GM19328 (cell line): ENCODE data around the gene ZNF385B.

Experiments
- ATAC-seq: cut with Tn5 transposase; IDR thresholded peaks from one replicate; pipeline ENCODE4 v1.9.1; 2021; ENCODE audit warnings: mild to moderate bottlenecking, moderate library complexity; ENCODE audit not compliant: unreplicated experiment

Gene ZNF385B

DNA sequence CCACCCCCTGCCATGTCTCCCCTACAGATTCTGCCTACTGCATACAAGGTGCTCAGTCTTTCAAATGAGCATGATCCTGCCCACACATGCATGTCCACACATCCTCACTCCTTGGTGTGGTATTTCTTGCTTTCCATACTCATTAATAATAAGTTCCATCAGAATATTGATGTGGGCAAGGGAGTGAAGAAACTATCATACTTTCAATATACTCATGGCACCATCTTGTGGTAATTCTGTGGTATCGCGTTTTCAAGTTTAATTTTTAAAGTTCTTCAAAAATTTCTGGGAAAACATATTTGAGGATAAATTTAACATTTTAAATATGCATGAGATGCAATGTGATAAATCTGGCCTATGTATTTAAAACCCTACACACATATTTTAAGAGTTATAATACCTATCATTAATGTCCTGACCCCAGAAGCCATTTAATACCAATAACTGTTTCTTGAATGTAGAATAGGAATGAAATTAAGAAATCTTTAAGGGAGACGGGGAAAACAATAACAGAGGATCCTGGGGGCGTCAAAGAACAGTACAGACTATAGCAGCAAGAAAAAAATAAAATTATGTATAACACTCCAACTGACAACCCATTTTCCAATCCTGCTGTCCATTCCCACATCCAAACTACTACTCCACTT lies 110.1 kb downstream of the ZNF385B start:
- no peak for ATAC-seq

DNA sequence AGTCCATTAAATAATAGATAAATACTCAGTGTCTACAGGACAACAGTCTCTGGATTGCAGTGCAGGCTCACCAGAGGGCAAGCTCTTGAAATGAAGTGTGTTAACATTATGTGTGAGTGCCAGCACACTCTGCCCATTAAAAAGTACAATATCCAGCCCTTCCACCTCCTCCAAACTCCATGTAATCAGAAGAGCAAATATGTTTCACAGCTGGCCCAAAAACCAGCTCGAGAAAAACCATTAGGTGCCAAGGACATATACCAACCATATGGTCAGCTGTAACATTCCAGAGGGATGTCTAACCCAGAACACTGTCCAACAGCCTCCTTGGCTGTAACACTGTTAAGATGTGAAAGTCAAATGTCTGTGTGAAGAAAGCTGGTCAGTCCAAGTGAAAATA lies 112.2 kb downstream of the ZNF385B start:
- ATAC-seq, result no peak

DNA sequence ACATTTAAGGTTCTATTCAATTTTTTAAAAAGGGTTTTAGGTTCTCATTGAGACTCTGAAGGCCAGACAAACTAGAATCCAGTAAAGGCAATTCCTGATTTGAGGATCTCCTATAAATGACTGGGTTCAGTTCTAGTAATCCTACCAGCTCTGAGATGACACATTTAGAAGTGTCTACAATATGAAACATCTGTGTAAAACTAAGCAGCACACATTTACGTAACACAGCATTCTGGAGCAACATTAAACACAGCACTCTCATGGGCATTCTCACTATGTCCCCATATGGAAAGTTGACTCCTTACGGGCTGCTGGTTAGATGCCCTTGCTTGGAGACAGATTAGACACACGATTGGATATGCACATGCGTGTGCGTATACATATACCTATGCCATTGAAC lies 114.4 kb downstream of the ZNF385B start:
- ATAC-seq, result no peak

DNA sequence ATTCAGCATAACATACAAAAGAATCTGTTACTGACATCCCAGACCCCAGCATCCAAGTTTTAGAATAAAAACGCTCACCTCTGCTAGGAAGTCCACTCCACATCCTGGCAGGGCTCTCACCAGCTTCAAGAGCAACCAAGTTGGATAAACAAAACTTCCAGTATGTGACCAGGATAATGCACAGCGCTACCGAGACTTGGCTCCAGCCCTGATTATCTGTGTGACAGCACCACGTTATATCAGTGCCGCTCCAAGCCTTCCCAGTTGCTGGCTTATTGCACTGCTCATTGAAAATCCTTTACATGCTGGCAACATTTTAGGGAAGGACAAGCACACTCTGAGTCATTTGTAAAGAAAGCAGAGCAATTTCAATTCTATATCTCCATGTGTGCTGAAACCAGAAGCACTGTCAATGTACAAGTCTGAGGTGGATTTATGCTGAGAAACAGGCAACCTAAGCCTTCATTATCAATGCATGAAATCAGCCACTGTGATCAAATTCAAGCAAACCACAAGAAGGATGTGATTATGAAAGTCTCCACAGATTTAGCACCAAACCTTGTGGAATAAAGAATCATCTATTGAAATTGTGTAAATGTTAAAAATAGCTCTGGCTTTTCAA lies 115.7 kb downstream of the ZNF385B start:
- no peak for ATAC-seq

DNA sequence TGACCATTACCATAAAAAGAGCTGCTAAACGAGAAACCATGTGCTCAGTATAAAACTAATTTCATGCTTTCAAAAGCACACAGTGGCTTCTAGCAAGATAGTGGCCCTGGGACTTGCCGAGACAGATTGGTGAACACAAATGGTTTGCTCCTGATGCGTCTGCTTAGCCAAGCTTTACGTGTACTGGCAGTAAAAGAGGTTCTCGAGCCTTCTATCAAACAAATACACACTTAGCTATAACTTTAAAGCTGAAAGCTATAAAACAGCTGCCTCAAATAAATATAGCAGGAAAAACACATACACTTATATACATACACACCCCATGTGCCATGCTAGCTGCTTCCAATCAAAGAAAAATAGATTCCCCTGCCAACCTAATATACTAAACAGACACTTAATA lies 117.0 kb downstream of the ZNF385B start:
- ATAC-seq, result no peak

DNA sequence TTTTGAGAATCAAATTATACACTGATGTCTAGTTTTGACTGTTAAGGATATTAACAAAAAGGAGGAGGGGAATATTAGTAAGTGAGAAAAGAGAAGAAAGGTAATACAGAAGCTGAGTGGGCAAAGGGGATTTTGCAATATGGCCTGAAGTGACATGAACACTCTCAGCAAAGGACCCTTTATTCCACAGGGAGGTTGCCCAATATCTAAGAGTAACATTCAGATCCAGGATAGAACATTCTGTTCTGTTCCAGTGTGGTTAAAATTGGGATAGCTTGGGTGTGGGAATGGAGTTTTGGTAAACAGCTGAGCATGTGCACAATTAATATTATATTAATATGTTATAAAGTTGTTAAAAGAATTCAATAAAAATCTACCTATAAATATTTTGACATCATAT lies 120.1 kb downstream of the ZNF385B start:
- ATAC-seq, result no peak

DNA sequence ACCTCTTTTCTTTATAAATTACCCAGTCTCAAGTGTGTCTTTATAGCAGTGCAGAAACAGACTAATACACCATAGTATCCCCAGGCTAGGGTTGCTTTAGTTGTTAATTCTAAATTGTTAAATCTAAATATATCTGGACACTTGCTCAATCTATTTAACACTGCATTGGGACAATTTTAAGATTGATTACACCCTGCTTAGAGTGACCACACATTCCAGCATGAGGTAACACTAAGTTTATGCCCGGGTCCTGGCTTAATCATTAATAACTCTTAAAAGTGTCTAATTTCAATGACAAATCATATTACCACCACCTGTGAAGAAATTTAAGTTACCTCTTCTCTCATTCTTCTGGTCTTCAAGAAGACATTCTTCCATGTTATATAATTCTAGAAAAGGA lies 131.4 kb downstream of the ZNF385B start:
- no peak for ATAC-seq

DNA sequence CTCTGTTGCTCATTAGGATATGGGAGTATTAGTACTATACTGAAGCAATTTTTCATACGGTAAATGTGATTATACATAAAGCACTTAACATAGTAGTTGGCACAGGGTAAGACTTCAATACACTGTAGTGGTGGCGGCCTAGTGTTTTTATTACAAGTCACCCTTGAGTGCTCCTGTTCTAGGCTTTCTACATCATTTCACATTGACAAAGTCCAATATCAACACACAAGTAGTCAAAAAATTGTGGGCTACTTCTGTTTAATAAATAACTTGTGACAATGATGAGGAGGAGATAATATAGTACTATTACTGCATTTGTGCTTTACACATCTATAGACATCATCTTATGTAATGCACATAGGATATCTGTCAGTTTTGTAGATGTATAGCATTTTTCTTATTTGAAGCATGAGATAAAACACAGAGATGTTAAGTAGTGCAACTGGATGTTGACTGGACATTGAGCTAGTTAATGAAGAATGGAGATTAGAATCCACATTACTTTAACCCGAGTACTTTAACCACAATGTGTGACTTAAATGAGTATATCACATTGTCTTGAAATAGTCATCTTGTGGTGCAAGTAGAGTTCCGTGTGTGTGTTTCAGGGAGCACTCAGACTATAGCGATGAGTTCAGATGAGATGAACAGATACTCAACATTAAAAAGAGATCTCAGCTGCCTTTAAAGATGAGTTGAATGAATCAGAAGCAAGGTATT lies 134.8 kb downstream of the ZNF385B start:
- ATAC-seq, result no peak

DNA sequence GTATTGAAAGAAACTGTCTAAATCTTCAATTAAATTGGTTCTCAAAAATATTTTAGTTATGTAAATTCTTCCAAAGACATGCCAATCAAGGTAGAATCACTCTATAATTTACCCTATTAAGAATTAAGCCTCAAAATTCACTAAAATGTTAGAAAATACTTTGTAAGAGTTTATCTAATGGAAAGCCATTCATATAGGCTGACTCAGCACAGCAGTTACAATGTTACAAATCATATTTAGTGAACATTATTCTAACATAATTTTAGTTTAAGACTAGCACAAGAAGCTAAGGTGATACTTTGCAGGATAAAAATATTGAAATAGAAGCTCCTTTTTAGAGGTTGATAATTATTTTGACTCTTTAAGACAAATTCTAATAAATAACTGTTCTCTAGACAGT lies 137.0 kb downstream of the ZNF385B start:
- ATAC-seq, result no peak

DNA sequence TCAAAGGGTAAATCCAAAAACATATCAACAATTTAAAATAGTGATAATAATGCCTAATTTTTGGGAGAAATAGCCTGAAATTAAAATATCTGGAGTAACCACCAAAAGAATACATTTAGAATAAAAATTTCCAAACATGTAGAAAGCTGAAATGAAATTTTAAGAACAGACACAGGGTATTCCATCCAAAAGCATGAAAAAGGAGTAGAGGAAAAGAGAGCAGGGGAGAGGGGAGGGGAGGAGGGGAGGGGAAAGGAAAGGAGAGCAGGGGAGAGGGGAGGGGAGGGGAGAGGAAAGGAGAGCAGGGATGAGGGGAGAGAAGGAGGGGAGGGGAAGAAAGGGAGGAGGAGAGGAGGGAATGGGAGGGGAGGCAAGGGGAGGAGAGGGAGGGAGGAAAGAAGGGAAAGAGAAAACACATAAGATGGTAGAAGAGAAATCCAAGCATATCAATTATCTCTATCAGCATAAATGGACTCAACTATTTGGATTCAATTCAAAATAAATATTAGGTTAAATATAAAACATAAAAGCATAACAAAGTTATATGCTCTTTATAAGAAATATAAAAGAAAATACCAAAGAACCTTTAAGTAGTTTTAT lies 141.1 kb downstream of the ZNF385B start:
- ATAC-seq, result no peak

DNA sequence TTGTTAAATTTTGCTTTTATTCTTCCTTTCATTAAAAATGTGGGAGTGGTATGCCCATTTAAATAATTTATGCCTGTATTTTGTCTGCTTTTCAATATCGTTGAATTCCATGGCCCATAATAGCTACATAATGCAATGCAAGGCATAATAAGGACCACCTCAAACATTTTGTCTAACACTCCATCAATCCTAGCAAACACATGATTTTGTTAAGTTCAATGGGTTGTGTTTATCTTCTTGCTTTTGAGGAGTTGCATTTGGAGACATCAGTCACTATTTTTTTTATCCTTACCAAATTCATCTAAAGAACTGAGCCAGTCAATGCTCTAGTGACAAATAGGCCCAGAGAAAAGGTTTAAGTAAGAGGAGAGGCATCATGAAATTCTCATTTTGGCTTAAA lies 145.5 kb downstream of the ZNF385B start:
- no peak for ATAC-seq

DNA sequence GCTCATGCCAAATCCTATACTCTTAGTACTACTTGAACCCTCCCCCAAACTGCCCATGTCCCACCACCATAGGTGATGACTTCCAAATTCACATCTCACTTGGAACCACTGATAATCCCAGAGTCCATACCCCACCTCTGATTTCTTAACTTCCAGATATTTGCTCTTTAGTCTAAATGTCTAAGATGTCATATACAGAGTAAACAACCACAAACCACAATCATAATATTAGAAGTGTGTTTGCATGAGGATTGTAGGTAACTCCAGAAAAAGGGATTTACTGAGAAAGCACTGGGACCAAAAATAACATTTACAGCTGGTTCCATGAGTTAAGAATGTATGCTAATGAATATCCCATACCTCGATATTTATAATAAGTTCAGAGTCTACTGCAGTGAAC lies 146.2 kb downstream of the ZNF385B start:
- no peak for ATAC-seq

DNA sequence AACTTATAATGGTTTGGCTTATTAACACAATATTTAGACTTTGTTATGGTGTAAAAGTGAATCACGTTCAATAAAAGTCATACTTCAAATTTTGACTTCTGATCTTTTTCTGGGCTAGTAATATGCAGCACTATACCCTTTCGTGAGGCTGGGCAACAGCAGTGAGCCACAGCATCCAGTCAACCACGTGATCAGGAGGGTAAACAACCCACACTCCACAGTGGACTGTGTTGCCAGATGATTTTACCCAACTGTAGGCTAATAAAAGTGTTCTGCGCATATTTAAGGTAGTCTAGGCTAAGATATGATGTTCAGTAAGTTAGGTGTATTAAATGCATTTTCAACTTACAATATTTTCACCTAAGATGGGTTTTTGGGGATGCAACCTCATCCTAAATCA lies 148.6 kb downstream of the ZNF385B start:
- ATAC-seq, result no peak

DNA sequence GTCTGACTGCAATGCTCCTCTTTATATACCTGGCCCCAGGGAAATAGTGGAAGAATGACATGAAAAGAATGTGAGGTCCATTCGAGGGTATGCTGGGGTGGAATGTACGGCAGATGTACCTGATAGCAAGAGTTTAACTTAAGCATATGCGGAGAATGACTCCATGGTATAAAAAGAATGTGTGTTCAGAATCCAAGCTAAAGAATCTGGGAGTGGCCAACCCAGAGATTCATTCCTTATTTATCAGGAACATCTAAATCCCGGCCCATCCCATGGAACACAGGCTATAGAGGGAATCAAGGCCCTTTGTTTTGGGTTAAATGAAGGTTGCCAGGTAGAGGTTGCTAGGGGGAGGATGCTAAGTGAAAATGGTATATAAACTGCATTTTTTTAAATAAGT lies 150.0 kb downstream of the ZNF385B start:
- no peak for ATAC-seq

DNA sequence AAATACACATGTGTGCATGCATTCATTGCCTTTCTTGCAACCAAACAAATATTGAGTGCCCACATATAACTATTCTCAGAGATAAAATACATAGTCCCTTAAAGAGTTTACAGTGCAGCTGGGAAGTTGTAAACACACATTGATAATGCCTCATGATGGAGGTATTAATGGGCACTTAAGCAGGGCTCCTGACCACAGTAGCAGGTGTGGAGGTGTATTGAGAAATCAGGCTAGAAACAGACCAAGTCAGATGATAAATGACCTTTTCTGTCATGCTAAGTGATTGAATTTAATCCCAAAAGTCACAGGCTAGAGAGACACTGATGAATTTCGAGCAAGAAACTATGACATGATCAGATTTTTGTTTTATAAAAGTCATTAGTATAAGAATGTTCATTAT lies 157.7 kb downstream of the ZNF385B start:
- ATAC-seq, result no peak

DNA sequence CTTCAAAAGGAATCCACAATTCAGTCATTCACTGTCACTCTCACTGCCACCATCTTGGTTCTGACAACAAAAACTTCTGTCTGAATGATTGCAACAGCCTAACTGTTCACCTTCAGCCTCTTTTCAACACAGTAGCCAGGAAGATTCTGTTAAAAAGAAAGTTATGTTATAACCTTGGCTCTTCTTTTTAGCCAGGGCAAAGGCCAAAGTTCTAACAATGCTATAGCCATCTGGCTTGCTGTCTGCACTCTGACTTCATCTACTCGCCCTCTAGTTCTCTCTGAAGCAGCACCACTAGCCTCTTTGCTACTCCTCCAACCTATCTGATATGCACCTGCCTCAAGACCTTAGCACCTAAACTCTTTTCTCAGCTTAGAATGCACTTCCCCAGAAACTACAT lies 158.5 kb downstream of the ZNF385B start:
- no peak for ATAC-seq

DNA sequence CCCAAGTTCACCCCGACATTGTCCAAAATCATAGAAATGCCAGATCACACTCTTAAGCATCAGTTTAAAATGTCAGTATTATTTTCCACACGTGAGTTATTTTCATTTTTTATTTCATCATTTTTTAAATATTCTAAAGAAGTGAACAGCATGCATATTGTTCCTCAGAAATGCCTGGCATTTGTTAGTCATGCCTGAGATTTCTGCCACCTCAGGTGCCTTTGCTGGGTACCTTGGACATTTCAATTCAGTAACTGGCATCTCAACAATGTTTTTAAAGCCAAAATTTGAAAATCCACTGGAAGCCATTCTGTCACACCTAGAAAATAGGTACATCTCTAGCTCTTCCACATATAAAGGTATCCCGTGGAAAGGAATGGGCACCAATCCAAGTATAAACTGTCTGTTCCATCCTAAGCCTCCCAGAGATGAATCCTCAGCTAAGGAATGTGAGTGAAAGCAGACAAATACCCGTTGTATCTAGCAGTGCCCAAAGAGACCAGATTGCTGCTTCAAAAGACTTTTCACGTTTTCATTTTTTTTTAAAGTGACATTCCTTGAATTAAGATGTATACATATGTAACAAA lies 159.8 kb downstream of the ZNF385B start:
- ATAC-seq, result no peak

DNA sequence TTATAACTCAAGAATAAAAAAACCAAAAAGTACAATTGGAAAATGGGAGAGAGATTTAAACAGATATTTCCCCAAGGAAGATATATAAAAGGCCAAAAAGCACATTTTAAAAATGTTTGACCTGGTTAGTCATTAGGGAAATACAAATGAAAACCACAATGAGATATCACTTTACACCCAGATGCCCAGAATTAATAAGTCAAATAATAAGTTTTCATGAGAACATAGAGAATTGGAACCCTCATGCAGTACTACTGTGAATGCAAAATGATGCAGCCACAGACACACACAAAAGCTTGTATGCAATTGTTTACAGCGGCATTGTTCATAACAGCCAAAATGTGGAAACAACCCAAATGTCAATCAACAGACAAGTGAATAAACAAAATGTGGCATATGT lies 165.9 kb downstream of the ZNF385B start:
- no peak for ATAC-seq

DNA sequence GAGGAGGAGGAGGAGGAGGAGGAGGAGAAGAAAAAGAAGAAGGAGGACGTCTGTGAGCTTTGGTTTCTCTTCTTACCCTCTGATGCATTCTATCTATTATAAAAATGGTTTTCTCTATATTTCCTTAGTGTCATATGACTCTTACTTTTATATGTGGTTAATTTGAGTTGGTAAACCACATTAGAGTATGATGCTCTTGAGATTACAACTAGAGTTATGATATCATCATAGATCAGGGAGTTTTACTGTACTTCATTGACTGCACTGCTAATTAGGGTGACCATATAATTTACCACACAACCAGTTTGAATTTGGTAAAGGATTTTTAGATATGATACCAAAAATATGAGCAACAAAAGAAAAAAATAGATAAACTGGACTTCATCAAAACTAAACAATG lies 166.4 kb downstream of the ZNF385B start:
- no peak for ATAC-seq

DNA sequence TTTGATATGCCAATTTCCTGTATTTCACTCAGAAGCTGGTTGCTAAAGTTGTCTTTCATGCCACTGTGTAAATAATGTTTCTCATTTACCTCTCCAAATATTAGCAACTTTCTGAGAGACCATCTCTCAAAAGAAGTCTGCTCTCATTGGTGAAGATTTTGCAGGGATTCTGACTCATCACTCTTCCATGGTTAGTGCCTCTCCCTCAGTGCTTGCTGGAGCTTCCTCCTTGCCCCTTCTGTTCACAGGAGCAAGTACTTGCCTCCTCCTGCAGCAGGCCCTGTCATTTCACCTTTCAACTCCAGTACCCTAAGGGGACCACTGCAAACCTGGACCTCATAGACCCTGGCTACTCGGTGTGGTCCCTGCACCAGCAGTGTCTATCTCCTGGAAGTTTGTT lies 168.8 kb downstream of the ZNF385B start:
- no peak for ATAC-seq

DNA sequence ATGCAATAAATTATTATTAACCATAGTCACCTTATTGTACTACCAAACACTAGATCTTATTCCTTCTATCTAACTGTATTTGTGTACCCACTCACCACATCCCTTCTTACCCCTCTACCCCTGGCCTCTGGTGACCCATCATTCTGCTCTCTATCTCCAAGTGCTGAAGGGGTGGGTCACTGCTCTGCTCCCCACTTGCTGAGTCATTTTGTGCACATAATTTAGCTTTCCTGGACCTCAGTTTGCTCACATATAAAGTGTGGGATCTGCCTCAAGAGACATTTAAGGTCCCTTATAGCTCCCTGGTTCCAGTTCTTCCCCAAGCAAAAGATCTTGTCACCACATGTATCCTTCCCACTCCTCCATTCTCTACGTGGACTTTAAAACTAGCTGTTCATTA lies 169.4 kb downstream of the ZNF385B start:
- ATAC-seq, result no peak

DNA sequence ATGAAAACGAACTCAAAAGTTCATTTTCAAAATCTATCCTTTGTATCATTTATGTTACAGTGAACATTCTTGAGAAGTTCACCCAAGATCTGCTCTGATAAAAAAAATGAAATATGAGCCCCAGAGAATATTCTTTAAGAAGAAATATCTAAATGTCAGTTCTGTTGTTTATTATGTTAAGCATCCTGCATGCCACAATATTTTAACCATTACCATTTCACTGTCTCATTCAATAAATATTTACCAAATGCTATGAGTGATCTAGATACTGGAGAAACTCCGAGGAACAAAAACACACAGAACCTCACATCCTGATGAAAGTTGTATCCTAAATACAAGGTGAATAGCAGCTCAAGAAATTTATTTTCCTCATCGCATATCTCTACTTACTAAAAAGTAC lies 170.2 kb downstream of the ZNF385B start:
- ATAC-seq, result no peak
